Stimulated activated CD8-positive, alpha-beta memory T cell treated with anti-CD3 and anti-CD28 coated beads, Interleukin-15, amount 100 ng/mL, for 48 hours (primary cell): ENCODE data around the gene CLC.
"Not testable (repeated sequence)": the region's sequence is repeated elsewhere in the genome, so short reads cannot be mapped to it uniquely, and the experiment has no call there.

ENCODE experiments used
- DNase-seq, 2 donors: peaks; one replicate each; pipeline ENCODE4 v3.0.0-alpha.2; 2020; ENCODE audit warnings: low read depth in 2 of 2

CLC gene

GRCh38 chr19:39729594-39729993 lies 8.2 kb downstream of the CLC start:
- DNase-seq, result no peak

DNA sequence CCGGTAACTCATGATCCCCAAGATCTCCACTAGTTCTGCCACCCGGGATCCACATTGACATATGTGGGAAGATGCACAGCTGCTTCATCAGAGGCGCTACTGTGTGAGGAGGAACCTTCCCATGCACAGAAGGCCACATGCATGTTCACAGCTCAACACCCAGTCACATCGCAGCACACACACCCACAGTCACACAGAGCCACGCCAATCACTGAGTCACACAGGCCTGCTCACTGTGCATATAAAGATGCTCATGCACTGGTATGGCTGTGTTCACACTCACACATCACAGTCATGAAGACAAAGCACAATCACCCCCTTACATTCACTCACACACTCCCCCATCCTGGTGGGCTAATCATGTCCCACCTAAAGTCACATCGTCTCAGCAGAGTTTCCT lies 9.8 kb downstream of the CLC start:
- DNase-seq, result no peak

DNA sequence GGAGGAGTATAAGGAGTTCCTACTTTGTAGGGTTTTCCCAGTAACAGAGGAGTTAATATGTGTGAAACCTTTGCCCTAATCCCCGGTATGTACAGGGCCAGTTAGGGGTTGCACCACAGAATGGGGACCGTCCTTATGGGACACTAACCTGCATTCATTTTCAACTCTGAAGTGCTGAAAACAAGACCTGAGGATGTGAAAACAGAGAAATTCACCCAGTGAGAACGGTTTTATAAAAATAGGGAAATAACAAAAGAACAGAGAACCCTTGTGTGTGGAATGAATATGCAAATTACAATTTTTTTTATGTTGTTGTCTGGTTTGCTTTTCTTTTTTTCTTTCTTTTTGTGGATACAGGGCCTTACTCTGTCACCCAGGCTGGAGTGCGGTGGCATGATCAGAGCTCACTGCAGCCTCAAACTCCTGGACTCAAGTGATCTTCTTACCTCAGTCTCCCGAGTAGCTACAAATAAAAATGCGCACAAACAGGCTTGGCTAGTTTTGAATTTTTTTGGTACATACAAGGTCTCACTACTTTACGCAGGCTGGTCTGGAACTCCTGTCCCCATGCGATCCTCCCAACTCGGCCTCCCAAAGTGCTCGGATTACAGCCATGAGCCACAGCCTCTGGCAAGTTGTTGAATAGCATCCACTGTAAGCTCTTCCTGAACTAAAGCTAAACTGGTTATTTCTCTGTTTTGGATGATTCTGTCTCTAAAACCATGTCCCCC lies 10.6 kb downstream of the CLC start:
- DNase-seq, result no peak

GRCh38 chr19:39725995-39726394 lies 11.8 kb downstream of the CLC start:
- no peak for DNase-seq

- DNase-seq, result not testable (repeated sequence)
These were observed 17.7 kb downstream of the CLC start for GRCh38 chr19:39720144-39720543.

DNA sequence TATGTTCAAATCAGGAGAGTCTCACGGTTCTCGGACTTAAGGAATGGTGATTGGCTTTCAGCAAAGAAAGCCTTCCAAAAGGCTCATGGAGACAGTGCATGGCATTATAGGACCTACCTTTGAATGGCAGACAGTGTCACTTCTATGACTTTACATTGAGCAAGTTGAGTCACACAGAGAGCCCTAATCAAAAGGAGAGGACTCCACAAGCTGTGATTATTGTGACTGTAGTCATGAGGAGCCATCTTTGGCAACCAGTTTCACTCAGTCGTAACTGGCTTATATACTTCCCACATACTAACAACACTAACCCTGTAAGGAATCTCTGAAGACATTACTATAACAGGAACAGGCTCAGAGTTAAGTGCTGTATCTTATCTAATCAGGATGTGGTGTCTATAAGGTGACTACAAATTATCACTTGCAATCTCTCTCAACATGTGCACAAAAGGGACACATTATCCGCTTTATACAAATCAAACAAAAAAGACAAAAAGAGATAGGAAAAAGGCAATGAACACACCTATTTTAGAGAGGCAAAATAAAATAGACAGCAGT lies 27.4 kb downstream of the CLC start:
- no peak for DNase-seq

- no peak for DNase-seq
These were observed 28.6 kb downstream of the CLC start for GRCh38 chr19:39709026-39709872.

DNA sequence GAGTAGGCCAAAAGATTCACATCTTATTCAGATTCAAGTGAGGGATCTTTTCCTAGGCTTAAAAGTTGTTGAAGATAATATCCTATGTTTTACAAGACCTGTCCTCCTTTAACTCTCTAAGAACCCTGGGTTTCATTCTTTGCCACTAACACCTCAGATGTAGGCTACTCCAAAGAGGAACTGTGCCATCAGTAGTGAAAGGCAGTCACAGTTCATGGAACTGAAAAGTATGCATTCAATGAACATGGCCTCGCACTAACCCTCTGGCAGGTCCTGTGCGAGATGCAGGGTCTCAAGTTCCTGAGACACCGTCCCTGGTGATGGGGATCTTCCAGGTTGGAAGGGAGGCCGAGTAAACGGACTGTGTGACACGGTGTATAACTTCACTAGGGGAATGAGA lies 29.2 kb downstream of the CLC start:
- DNase-seq, result no peak

GRCh38 chr19:39705578-39706188 lies 32.1 kb downstream of the CLC start:
- DNase-seq, result no peak

- DNase-seq, result no peak
These were observed 33.4 kb downstream of the CLC start, which contains the start of gene LGALS14 for GRCh38 chr19:39704181-39705044. LGALS14 (plus strand) TSS chr19:39704481; CDS start chr19:39704529, 48 bp downstream.

GRCh38 chr19:39701291-39701690 lies 36.5 kb downstream of the CLC start:
- no peak for DNase-seq

- no peak for DNase-seq
These were observed 39.3 kb downstream of the CLC start for GRCh38 chr19:39698535-39698934.

DNA sequence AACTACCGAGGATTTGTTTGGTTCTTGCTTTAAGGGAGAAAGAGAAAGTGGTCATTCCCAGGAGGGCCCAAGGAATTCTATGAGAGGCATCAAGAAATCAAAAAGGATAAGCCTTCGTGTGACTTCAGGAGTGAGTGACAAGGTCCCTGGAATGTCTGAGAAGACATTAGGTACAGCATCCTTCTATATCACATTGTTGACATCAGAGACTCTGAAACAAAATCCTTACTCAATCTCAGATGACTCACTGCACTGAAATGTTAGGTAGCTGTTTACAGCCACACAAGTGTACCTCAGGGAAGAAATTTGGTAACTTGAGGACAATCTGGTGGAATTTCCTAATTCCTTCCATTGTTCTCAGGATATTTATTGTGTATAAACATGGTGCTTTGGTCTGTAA lies 41.4 kb downstream of the CLC start:
- no peak for DNase-seq

GRCh38 chr19:39695759-39696158 lies 42.1 kb downstream of the CLC start:
- DNase-seq, result no peak

GRCh38 chr19:39692822-39693221 lies 45.0 kb downstream of the CLC start:
- DNase-seq, result no peak

DNA sequence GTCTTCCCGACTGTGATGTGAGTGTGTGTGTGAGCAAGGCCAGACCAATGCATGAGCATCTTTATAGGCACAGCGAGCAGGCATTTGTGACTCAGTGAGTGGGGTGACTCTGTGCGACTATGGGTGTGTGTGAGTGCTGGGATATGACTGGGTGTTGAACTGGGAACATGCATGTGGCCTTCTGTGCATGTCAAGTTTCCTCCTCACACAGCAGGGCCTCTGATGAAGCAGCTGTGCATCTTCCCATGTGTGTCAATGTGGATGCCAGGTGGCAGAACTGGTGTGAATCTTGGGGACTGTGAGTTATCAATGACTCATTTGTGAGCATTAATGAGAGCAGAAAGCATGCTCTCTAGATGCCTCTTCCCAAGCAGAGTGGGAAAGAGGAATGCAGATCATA lies 45.7 kb downstream of the CLC start:
- no peak for DNase-seq

GRCh38 chr19:39688637-39689036 lies 49.2 kb downstream of the CLC start:
- not testable (repeated sequence) for DNase-seq

- no peak for DNase-seq
These were observed 51.1 kb downstream of the CLC start for GRCh38 chr19:39686739-39687138.

GRCh38 chr19:39684267-39684666 lies 53.6 kb downstream of the CLC start:
- DNase-seq, result no peak

- DNase-seq, result no peak
These were observed 56.4 kb downstream of the CLC start for GRCh38 chr19:39681416-39681815.
